Fibroblast of skin of abdomen (primary cell): Measurements from ENCODE around the gene SPTBN5. TPM values are rescaled to one million over a fixed set of nuclear protein-coding genes. Genes with fewer than 3 reads are reported as not detected.

Experiments
- DNase-seq: peaks from one replicate; pipeline ENCODE4 v3.0.0-alpha.2; 2013
- polyA plus RNA-seq, 2 experiments: library from polyadenylated mRNA; unstranded; fragments of 120-200 nt; gene quantifications; one replicate each; pipeline ENCODE4 v1.2.1, GENCODE V29; 2013; ENCODE audit not compliant: insufficient read length in 2 of 2

SPTBN5 gene
- 0.72 TPM for polyA plus RNA-seq (2013, experiment 1 of 2; ENCODE audit: insufficient read length)
- 0.78 TPM for polyA plus RNA-seq (2013, experiment 2 of 2; ENCODE audit: insufficient read length)

DNA sequence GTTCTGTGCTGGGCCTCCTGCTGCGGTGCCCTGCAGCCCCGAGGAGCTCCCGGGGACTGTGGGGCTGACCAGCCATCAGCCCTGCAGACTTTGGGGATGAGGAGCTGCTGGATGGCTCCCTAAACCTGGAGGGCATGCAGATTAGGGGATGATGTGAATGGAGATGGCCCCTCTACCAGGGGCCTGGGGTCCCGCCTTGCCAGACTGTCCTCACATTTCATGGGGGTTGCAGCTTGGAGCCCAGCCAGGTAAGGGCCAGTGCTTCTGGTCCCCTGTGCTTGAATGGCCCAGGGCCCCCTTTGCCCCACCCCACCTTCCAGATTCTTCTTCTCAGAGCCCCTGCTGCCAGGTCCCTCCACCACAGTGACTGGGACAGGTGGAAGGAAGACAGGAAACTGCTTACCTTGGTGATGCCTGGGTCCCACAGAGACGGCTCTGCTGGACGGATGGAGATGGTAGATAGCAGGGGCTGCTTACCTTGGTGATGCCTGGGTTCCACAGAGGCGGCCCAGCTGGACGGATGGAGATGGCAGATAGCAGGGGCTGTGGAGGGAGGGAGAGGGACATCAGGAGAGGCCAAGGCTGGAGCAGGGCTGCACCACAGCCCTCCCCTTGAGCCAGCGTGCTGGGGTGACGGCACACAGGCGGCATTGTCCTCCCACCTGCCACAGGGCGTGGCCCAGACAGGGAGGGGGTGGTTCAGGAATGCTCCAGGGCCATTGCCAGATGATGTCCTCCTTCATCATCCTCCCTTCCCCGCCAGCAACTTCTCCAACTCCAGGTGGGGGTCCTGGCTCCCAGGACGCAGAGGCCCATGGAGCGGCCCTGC lies at the start of gene SPTBN5:
SPTBN5 (minus strand) TSS at position 632 of the 829 bp plus-strand sequence; CDS start at position 76, 556 bp downstream.
- no peak for DNase-seq

DNA sequence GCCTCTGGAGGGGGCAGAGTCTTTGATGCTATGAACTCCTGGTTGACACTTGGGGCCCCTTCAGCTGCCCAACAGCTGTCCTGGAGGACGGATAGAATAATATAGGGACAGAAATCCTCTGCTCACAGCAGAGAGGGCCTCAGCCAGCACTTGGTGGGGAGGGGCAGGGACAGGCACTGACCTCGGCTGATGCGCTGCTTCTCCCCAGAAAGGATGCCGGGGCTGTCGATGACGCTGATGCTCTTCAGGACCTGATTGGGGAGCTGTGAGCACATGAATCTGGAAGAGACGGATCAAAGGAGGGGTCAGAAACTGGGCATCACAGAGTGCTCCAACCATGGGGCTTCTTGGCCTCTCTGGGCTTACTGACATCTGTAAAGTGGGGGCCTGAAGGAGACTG lies 49.0 kb upstream of the SPTBN5 start:
- no peak for DNase-seq

DNA sequence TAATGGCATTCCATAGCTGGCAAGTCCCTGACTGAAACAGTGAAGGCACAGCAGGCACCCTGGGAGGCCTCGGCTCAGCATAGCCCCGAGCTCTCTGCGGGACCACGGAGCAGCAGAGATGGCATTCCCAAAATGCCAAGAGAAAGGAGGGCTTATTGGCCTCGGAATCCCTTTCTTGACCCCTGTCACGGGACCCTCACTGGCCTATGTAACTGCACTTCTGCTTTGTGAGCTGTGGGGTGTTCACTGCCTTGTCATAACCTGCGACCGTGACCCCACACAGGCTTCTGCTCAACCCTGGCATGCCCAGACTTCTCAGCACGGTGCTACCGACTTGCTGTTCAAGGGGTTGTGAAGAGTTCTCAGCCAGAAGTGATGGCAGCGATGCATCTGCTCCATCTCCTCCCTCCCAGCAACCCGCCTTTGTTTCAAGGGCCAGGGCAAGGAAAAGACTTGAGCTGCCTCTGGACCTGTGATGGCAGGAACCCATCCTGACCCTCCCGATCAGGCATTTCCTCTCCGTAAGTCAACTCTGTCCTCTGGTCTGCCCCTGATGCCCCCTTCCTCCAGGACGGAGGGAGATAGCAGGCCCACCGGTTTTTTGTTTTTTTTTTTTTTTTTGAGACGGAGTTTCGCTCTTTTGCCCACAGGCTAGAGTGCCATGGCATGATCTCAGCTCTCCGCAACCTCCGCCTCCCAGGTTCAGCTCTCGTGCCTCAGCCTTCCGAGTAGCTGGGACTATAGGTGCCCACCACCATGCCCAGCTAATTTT lies 48.0 kb upstream of the SPTBN5 start:
- DNase-seq = no peak

DNA sequence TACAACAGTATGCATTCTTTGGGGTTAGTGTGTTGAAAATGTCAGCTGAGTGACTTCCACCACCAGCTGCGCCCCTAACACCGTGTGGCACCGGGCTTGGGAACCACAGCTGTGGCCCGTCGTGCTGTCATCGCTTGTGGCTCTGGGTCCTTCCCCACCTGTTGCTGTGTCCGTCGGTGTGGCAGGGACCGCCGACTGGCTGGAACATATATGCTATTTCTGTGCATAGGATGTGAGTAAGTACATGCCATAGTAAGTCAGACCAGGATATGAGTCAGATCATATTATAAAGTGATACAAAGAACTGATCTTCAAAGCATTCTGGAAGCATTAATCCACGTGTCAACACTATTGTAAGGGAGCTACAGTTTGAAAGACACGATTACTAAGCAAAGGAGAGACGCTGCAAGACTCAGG lies 46.6 kb upstream of the SPTBN5 start:
- DNase-seq = peak; percentile 90

DNA sequence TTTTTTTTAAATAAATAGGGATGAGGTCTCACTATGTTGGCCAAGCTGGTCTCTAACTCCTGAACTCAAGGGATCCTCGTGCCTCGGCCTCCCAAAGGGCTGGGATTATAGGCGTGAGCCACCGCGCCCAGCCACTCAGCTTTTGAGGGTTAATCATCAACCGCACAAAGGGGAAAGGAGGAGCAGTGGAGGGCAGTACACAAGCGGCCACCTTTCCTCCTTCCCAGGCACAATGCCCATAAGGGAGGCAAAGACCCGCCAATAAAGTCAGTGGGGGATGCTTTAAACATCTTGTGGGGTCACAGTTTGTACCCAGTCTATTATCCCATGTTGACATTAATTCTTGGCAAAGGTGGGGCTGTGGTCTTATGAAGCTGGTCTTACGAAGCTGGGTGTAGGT lies 46.1 kb upstream of the SPTBN5 start:
- DNase-seq = no peak

DNA sequence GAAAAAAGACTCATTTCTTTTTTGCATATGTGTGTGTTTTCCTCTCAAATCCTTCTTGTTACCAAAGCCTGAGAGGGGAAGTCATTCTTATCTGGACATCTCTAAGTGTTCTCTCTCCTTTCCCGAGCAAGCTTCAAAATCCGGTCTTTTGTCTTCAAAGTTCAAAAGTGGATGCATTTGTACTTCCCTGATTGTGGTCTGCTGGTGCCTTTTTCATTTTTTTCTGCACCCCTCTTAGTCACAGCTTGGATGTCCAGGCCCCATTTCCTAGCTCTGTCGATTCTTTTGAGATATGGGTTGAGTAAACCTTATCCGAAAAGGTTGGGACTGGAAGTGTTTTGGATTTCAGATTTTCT lies 43.7 kb upstream of the SPTBN5 start:
- no peak for DNase-seq

DNA sequence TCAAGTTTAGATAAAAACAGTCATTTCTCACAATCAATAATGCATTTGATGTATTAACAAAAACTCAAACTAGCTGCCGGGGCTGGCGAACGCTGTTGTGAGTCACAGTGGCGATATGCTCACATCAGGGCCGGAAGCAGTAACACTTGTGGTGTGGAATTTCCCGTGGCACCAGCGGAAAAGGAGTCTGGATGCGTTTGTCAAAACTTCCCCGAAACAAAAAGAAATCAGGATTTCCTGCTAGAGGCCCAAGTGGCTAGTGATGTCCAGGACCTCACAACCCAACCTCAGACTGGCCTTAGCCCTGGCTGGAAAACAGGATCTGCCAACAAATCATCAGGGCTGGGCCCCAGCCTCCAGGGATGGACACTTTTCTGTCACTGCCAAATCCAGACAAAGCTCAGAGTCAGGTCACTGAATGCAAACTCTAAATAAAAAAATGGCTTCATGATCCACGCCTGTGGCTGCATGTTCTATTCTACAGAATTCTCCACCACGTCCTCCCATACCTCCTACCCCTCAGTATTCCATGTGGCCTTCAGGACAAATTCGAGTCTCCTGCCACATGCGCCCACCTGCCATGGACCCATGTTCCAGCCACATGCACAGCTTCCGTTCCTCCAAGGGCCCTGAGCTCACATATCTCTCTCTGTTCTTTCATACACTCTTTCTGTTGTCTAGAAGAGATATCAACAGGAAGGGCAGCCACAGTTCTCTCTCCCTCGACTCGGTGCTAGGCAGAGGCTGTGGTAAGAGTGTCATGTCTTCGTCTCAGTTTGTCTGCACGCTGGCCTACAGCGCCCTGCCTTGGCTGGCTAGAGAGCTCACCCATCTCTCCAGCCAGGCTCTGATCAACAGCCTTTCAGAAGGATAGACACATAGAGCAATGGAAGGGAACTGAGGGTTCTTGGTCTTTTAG lies 43.1 kb upstream of the SPTBN5 start:
- DNase-seq = no peak

DNA sequence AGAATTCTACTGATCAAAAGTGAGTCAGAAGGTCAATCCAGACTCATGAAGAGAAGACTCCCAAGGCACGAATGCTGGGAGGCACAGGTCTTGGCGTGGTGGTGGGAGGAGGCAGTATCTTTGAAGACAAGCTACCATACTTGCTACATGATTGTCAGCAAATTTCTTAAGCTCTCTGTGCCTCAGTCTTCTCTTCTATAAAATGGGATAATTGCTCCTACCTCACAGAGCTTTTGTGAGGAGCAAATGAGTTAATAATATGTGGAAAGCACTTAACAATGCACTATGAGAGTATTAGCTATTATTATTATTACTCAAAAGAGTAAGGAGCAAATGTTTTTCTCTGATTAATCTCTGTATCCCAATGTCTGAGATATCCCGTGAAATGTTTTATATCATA lies 42.3 kb upstream of the SPTBN5 start:
- no peak for DNase-seq

DNA sequence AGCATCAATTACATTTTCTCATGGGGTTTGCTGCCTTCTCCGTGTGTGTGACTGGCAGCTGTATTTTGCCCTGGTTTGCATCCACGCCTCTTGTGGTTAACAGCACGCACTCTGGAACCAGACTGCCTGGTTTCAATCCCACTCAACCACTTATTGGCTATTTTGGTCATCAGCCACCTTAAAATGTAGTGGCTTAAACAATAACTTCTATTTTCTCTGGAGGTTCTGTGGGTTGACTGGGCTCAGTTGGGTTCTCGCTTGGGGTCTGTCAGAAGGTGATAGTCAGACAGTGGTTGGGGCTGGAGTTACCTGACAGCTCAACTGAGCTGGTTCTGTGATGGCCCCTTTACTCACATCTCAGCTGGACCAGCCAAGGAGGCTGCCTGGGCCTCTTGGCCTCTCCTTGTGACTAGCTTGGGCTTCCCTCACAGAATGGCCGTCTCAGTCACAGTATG lies 41.7 kb upstream of the SPTBN5 start:
- no peak for DNase-seq

DNA sequence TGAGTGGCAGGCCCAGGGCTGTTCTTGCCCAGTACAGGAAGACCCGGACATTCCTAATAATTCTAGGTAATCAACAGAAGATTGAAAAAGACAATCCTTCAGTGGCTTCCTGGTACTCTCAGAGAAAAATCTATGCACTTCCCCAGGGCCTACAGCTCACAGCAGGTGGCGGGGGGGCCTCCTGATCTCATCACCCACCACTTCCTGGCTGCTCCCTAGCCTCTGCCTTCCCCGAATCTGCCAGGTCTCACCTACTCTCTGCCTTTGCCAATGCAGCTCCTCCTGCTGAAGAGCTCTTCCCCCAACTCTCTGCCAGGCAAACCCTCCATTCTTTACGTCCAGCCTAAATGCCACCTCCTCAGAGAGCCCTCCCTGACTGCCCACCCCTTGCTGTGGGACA lies 41.0 kb upstream of the SPTBN5 start:
- no peak for DNase-seq

DNA sequence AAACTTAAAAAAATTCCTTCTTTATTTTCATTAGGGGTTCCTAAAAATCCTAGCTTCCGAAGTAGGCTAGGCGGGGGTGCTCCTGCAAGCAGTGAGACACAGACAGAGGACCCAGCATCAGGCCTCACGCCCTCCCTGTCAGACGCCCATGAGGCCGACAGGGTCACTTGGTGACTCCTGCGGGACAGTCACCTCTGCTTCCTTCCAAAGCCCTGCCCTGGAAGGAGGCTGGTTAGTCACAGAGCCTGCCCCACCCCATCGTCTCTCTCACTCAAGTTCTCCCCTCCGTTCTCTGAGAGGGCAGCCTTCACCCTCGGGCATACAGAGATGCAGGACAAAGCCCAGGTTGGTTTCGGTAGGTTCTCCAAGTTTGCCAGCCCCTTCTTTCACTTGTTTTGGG lies 39.9 kb upstream of the SPTBN5 start:
- DNase-seq = no peak

DNA sequence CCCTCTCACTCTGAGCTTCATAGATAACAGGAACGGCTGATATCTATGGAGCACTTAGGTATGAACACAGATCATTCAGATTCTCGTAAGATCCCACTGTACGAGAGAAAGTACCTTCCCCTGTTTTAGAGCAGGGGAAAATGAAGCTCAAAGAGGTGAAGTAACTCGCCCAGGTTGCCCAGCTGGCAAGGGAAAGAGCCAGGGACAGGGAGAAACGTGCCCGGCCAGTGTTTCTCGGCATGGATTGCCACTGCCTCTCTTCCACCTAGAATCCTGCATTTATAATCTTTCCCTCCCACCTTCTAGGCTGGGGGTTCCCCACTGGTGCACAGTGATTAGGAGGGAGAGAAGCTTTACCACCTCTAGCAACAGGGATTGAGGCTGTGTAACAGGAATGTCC lies 39.5 kb upstream of the SPTBN5 start:
- no peak for DNase-seq

DNA sequence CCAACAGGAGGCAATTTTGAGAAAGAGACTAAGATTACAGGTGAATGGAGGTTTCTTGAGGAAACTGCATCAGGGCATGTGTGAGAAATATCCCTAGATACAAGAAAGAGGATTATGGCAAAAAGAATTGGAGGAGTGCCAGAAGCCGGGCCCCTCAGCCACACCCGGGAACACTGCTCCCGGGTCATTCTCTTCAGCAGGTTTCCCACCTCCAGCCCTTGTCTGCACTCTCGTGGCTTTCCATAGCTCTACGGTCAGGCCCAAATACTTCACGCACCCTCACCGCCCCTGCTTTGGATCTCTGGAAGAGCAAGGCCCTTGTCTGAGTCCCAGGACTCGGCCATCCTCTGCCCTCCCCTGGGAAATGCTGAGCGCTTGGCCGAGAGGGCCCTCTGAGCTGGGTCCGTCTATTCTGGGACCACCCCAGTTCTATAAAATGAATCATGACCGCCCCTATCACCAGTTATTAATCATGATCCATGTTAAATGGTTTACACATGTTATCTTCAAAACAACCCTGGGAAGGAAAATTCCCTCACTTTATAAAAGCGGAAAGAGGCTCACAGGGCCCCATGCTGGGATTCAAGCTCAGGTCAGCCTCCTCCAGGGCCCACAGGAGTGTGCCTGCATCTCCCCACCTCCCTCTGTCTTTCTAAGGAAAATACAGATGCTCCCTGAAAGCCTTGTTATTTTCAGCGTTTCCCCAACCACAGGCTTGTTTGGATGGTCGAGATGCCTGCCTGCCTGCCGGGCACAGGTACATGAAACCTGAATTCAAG lies 38.8 kb upstream of the SPTBN5 start:
- peak; percentile 33 for DNase-seq

DNA sequence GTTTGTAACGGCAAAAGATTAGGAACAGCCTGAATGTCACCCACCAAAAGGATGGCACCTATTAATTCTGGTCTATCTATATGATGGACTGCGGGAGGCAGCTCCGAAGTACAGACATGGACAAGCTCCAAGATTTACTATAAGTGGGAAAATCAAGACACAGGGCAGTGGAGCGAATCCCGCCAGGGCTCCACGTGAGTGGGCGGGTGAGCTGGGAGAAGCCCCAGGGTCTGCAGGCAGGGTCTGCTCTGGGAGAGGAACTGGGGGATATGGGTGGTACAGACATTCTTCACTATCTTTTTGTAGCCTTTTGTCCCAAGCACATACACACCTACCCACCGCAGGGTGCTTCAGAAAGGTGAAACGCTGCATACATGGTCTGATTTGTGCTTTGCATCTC lies 38.2 kb upstream of the SPTBN5 start:
- no peak for DNase-seq

DNA sequence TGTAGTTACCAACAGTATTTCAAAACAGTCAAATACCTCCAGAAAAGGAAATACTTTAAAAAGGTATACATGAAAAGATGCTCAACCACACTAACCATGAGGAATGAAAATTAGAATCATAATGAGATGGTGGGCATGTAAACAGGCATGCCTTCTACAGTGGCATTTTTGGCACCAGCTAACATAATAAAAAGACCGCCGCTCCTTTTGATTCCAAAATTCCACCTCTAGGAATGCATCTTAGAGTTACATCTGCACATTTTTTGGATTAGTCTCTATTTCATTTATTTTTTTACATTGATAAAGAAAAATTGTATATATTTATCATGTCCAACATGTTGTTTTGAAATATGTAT lies 37.0 kb upstream of the SPTBN5 start:
- DNase-seq = no peak

DNA sequence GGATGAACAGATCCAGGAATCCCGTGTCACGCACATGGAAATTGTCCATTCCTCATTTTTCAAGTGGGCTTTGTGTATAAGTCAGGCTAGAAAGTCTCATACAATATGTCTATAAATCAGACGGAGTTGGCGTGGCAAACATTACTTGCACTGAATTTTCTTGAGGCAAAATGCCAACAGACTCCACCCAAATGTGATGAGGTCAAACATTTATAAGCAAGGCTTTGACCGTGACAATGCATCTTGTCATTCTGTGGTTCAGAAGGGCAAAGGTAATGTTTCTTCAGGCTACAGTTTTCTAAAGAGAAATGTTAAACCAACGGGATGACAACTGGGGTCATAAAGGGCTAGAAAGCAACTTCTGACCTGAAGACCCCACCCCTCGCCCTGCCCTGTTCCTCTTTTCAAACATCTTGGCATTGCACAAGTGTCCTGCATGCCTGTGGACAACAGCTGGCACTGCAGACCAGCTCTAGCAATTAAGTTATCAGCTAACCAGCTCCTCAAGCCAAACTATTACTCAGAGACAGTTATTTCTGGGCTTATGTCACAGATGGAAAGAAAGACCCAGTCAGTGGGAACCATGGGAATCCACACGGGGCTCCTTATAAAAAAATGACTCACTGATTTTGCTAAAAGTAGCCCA lies 36.5 kb upstream of the SPTBN5 start:
- DNase-seq = peak; percentile 94

DNA sequence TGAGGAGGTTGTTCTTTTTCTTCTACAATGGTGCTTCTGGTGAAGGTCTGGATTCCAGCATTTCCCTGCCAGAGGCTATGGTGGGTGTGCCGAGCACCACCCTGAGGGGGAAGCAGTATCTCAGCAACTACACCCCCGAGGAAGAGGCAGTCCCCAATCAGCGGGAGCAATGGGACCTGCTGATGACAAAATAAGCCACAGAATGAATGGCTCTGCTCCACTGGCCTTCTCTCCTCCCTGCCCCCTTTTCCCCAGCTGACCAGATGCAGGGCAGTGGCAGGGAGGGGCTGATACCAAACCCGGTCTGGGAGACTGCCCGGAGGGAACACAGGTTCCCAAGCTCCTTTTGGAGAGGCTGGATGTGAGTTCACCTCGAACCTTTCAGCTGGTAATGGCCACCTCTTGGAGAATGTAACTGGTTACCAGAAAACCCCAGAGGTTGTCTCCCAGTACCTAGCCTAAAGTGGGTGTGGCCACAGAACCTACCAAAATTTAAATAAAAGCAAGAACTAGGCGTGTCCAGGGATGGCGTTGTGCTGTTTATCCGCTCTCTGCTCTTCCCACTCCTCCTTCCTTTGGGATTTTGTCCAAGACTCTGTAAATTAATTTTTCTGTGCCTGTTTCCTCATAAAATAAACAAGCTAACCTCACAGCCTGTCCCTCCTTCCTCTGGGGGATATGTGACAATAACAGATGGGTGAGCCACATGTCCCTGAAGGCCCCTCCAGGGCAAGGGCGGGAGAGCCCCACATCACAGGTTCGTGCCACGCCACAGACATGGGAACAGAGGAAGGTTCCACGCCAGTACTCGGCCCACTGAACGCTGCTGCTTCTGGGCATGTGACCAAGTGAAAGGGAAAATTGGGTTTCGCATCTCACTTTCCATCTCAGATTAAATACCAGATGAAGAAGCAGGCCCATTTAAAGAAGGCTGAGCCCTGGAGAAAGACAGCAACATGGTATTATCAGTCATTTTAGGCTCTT lies 35.1 kb upstream of the SPTBN5 start:
- no peak for DNase-seq

DNA sequence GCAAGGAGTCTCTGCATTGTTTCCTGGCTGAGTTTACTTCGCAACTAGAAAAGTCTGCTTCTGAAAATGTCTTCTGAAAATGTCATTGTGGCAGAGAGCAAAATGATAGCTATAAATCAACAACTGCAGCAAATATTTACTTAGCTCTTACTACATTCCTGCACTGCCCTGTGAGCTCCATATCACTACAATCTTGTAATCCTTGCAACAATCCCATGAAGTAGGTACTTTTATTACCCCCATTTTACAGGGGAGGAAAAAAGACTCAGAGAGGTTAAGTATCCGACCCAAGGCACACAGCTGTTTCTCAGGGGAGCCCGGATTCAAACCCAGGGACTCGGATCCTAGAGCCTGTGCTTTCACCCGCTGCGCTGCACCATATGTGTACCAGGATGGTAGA lies 34.2 kb upstream of the SPTBN5 start:
- DNase-seq = no peak

DNA sequence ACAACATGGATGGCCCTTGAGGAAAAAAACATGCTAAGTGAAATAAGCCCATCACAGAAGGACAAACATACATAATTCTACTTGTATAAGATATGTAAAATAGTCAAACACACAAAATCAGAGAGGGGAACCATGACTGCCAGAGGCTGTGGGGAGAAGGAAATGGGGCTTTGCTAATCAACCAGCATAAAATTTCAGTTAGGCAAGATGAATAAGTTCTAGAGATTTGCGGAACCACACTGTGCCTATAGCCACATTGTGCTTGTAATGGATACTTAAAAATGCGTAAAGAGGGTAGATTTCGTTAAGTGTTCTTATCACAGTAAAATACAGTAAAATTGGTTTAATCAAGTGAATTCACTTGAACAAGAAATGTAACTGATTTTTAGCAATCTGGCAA lies 33.7 kb upstream of the SPTBN5 start:
- no peak for DNase-seq
